ENCODE results near the gene SAMD8.
A peak's percentile ranks its signal among the peaks of the same experiment; 100 is the strongest.
"Not testable (repeated sequence)": the region's sequence is repeated elsewhere in the genome, so short reads cannot be mapped to it uniquely, and the experiment has no call there.

Gene SAMD8

GRCh38 chr10:75195035-75195763 lies 83.7 kb downstream of the SAMD8 start:
- DNase-seq (ENCODE audit: low spot score): no peak

GRCh38 chr10:75197066-75197465 lies 85.6 kb downstream of the SAMD8 start:
- no peak for DNase-seq (ENCODE audit: low spot score)

- DNase-seq (ENCODE audit: low spot score): no peak
Measured at GRCh38 chr10:75197906-75198305, 86.5 kb downstream of the SAMD8 start.

GRCh38 chr10:75199949-75200348 lies 88.5 kb downstream of the SAMD8 start:
- DNase-seq (ENCODE audit: low spot score): not testable (repeated sequence)

- DNase-seq (ENCODE audit: low spot score): no peak
Measured at GRCh38 chr10:75201793-75202307, 90.4 kb downstream of the SAMD8 start.

GRCh38 chr10:75202321-75203045 lies 91.0 kb downstream of the SAMD8 start:
- no peak for DNase-seq (ENCODE audit: low spot score)

- not testable (repeated sequence) for DNase-seq (ENCODE audit: low spot score)
Measured at GRCh38 chr10:75203046-75203620, 91.7 kb downstream of the SAMD8 start.

GRCh38 chr10:75203724-75204123 lies 92.3 kb downstream of the SAMD8 start:
- no peak for DNase-seq (ENCODE audit: low spot score)

- DNase-seq (ENCODE audit: low spot score): no peak
Measured at GRCh38 chr10:75205908-75206307, 94.5 kb downstream of the SAMD8 start.

- DNase-seq (ENCODE audit: low spot score): not testable (repeated sequence)
Measured at GRCh38 chr10:75206638-75207037, 95.2 kb downstream of the SAMD8 start.

- no peak for DNase-seq (ENCODE audit: low spot score)
Measured at GRCh38 chr10:75207079-75207856, 95.8 kb downstream of the SAMD8 start.

- no peak for DNase-seq (ENCODE audit: low spot score)
Measured at GRCh38 chr10:75207857-75208144, 96.3 kb downstream of the SAMD8 start.

GRCh38 chr10:75208181-75208580 lies 96.7 kb downstream of the SAMD8 start:
- no peak for DNase-seq (ENCODE audit: low spot score)

GRCh38 chr10:75209086-75209920 lies 97.8 kb downstream of the SAMD8 start:
- DNase-seq (ENCODE audit: low spot score): no peak

GRCh38 chr10:75209921-75210281 lies 98.4 kb downstream of the SAMD8 start:
- DNase-seq (ENCODE audit: low spot score): peak; percentile 69

GRCh38 chr10:75210282-75211006 lies 99.0 kb downstream of the SAMD8 start, which contains the start of gene VDAC2:
TSS of gene VDAC2 (plus strand) at chr10:75210796. CDS start at chr10:75211159, 363 bp downstream.
- peak; percentile 94 for DNase-seq (ENCODE audit: low spot score)

- no peak for DNase-seq (ENCODE audit: low spot score)
Measured at GRCh38 chr10:75211007-75211691, 99.7 kb downstream of the SAMD8 start.

- no peak for DNase-seq (ENCODE audit: low spot score)
Measured at GRCh38 chr10:75212343-75212742, 100.9 kb downstream of the SAMD8 start.

GRCh38 chr10:75220274-75220673 lies 108.8 kb downstream of the SAMD8 start:
- DNase-seq (ENCODE audit: low spot score): no peak

- not testable (repeated sequence) for DNase-seq (ENCODE audit: low spot score)
Measured at GRCh38 chr10:75221492-75221891, 110.0 kb downstream of the SAMD8 start.

All from D341Med (cell line).